Breast epithelium (tissue), 4 donors: Measurements from ENCODE around the gene SGSM2. TPM values are rescaled to one million over a fixed set of nuclear protein-coding genes. Genes with fewer than 3 reads are reported as not detected.

Experiments used
- DNase-seq, 2 donors: peaks; one replicate each; pipeline ENCODE4 v3.0.0-alpha.2; 2019; ENCODE audit warnings: low spot score in 2 of 2
- H3K27ac ChIP-seq, 2 donors: fragments of 200-600 bp; sonication (generic) in 1 of 2; one replicate each; pipeline ENCODE4 v1.5.1; 2016 to 2019; ENCODE audit warnings: mild to moderate bottlenecking in 1 of 2
- H3K27me3 ChIP-seq, 2 donors: fragments of 200-600 bp; sonication (generic) in 1 of 2; one replicate each; pipeline versions ENCODE4 v1.5.1 to v1.6.0; 2017 to 2019; ENCODE audit warnings: control low read depth in 1 of 2, mild to moderate bottlenecking in 1 of 2
- H3K36me3 ChIP-seq: fragments of 200-600 bp; one replicate; pipeline ENCODE4 v1.5.1; 2019
- H3K4me1 ChIP-seq, 2 donors: fragments of 200-600 bp; sonication (generic); one replicate each; pipeline ENCODE4 v1.5.1; 2016 to 2019; ENCODE audit warnings: control low read depth in 1 of 2
- H3K4me3 ChIP-seq, 3 donors: fragments of 200-600 bp; sonication (generic); 1 replicate in 2 of 3; 2 replicates in 1 of 3; pipeline ENCODE4 v1.5.1; 2016 to 2019; ENCODE audit warnings: mild to moderate bottlenecking in 3 of 3, moderate library complexity in 2 of 3
- H3K9me3 ChIP-seq, 2 donors: fragments of 200-600 bp; sonication (generic) in 1 of 2; one replicate each; pipeline ENCODE4 v1.5.1; 2016 to 2019; ENCODE audit warnings: control low read depth in 1 of 2
- CTCF ChIP-seq, 3 donors: fragments of 450-650 bp; IDR thresholded peaks; one replicate each; pipeline ENCODE4 v1.5.1; 2016 to 2017; ENCODE audit warnings: antibody characterized with exemption in 3 of 3, mild to moderate bottlenecking in 3 of 3, moderate library complexity in 3 of 3
- POLR2A ChIP-seq: fragments of 450-650 bp; IDR thresholded peaks from one replicate; pipeline ENCODE4 v1.6.1; 2016; ENCODE audit warnings: antibody characterized with exemption, mild to moderate bottlenecking, moderate library complexity
- POLR2AphosphoS5 ChIP-seq, 3 donors: sonication (generic); formaldehyde crosslinking; IDR thresholded peaks; one replicate each; pipeline ENCODE4 v1.6.1; 2017; ENCODE audit warnings: antibody characterized with exemption in 3 of 3
- intact Hi-C: fragments of 100-400 bp; cut with DNase I; formaldehyde crosslinking; loops from one replicate; pipeline ENCODE4 v1.15.1; 2023; ENCODE audit warnings: low total_unique reads
- total RNA-seq, 3 donors: library from RNA; depleted of rRNA; stranded (reverse); fragments of >200 nt; gene quantifications; one replicate each; pipeline ENCODE4 v1.1.0, GENCODE V29; 2016

SGSM2 gene
- total RNA-seq, 3 donors from 2014 or later, result 27.8 to 125 (median 85.5) TPM

- TF ChIP-seq CTCF (IDR thresholded peaks at IDR 0.05), result no peak
- no peak for TF ChIP-seq POLR2AphosphoS5 (IDR thresholded peaks at IDR 0.05)
- no peak for TF ChIP-seq POLR2A
- no peaks in the 10 kb centered on the region for H3K36me3 ChIP-seq
- H3K27me3 ChIP-seq, result no peaks in the 10 kb centered on the region
- DNase-seq, result no peak
- intact Hi-C loops, result no loop called here
- peak overlapping the region; percentile 0 to 41 for H3K27ac ChIP-seq
- no peak overlapping the region for H3K4me3 ChIP-seq
- H3K9me3 ChIP-seq, result no peaks in the 10 kb centered on the region
- H3K4me1 ChIP-seq, result no peaks in the 10 kb centered on the region
These were observed 82.9 kb downstream of the SGSM2 start for GRCh38 chr17:2420176-2420575.

- Histone ChIP-seq H3K9me3 (no peaks in the 10 kb centered on the region), H3K4me3 (no peak overlapping the region), H3K27me3 (no peaks in the 10 kb centered on the region), H3K36me3 (no peaks in the 10 kb centered on the region), H3K27ac (peak overlapping the region in 1 of 2 donors; percentile 34), H3K4me1 (no peaks in the 10 kb centered on the region)
- intact Hi-C loops, result no loop called here
- TF ChIP-seq POLR2A (no peak), CTCF (IDR thresholded peaks at IDR 0.05) (no peak), POLR2AphosphoS5 (IDR thresholded peaks at IDR 0.05) (no peak)
- no peak for DNase-seq
These were observed 84.2 kb downstream of the SGSM2 start for GRCh38 chr17:2421315-2422147.

GRCh38 chr17:2423271-2423670, 86.0 kb downstream of the SGSM2 start:
- Histone ChIP-seq H3K4me1 (no peaks in the 10 kb centered on the region), H3K27ac (peak overlapping the region; percentile 7 to 25), H3K9me3 (no peaks in the 10 kb centered on the region), H3K36me3 (no peaks in the 10 kb centered on the region), H3K4me3 (no peak overlapping the region), H3K27me3 (no peaks in the 10 kb centered on the region)
- TF ChIP-seq POLR2A (no peak), CTCF (IDR thresholded peaks at IDR 0.05) (no peak), POLR2AphosphoS5 (IDR thresholded peaks at IDR 0.05) (no peak)
- intact Hi-C loops, result no loop called here
- no peak for DNase-seq

- H3K27ac ChIP-seq, result no peak overlapping the region
- H3K27me3 ChIP-seq, result no peaks in the 10 kb centered on the region
- no peak overlapping the region for H3K4me3 ChIP-seq
- intact Hi-C loops, result no loop called here
- H3K36me3 ChIP-seq, result no peaks in the 10 kb centered on the region
- DNase-seq, result no peak
- TF ChIP-seq POLR2A (no peak), CTCF (IDR thresholded peaks at IDR 0.05) (no peak), POLR2AphosphoS5 (IDR thresholded peaks at IDR 0.05) (no peak)
- H3K9me3 ChIP-seq, result no peaks in the 10 kb centered on the region
- no peaks in the 10 kb centered on the region for H3K4me1 ChIP-seq
These were observed 89.9 kb downstream of the SGSM2 start for GRCh38 chr17:2427215-2427614.

GRCh38 chr17:2427910-2428309, 90.6 kb downstream of the SGSM2 start:
- Histone ChIP-seq H3K27me3 (no peaks in the 10 kb centered on the region), H3K36me3 (no peaks in the 10 kb centered on the region), H3K9me3 (no peaks in the 10 kb centered on the region), H3K4me3 (no peak overlapping the region), H3K4me1 (no peaks in the 10 kb centered on the region), H3K27ac (no peak overlapping the region)
- TF ChIP-seq POLR2AphosphoS5 (IDR thresholded peaks at IDR 0.05), result no peak
- TF ChIP-seq POLR2A, result no peak
- TF ChIP-seq CTCF (IDR thresholded peaks at IDR 0.05), result no peak
- intact Hi-C loops, result no loop called here
- no peak for DNase-seq
